Activated CD4-positive, alpha-beta T cell treated with anti-CD3 and anti-CD28 coated beads, Interleukin-2, Interleukin-6, amounts not matched to agents 100 ng/mL and 50 ng/mL, durations not matched to agents 16 hours and 8 hours (primary cell): ENCODE results near the gene RPTOR.

Experiments
- DNase-seq: peaks from one replicate; pipeline ENCODE4 v3.0.0-alpha.2; 2020

The RPTOR gene

DNA sequence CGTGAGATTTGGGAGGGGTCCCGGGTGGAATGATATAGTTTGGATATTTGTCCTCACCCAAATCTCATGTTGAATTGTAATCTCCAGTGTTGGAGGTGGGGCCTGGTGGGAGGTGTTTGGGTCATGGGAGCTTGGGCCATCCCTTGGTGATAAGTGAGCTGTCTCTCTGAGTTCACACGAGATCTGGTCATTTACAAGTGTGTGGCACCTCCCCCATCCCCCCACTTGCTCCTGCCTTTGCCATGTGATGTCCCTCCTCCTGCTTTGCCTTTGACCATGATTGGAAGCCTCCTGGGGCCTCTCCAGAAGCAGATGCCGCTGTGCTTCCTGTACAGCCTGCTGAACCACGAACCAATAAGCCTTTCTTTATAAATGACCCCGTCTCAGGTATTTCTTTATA lies 469.0 kb downstream of the RPTOR start:
- DNase-seq: no peak

DNA sequence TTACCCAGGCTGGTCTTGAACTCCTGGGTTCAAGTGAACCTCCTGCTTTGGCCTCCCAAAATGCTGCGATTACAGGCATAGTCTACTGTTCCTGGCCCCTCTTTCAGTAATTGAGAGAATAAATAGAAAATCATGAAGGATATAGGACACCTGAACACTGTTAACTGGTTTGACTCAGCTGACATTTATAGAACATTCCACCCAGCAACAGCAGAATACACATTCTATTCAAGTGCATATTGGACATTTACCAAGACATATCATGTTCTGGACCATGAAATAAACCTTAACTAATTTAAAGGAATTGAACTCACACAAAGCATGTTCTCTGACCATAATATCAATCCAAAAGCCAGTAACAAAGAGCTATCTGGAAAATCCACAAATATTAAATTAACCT lies 470.5 kb downstream of the RPTOR start:
- DNase-seq: no peak
